DOHH2 (cell line): ENCODE data around the gene ASAP2.

Source experiments
- CTCF ChIP-seq: fragments of 200-600 bp; sonication (generic); IDR thresholded peaks from one replicate; pipeline ENCODE4 v1.5.1; 2014; ENCODE audit warnings: antibody characterized with exemption, mild to moderate bottlenecking, low read depth, low read length; ENCODE audit not compliant: poor library complexity, severe bottlenecking
- EZH2phosphoT487 ChIP-seq: fragments of 200-600 bp; sonication (generic); IDR thresholded peaks from 2 replicates; pipeline ENCODE4 v1.6.1; 2017; ENCODE audit warnings: borderline replicate concordance, mild to moderate bottlenecking, antibody characterized with exemption, low read length, moderate library complexity, mixed read lengths

GRCh38 chr2:9364791-9365497, 158.3 kb downstream of the ASAP2 start:
- TF ChIP-seq CTCF, result no peak
- TF ChIP-seq EZH2phosphoT487, result no peak
